IMR-90 (cell line): Measurements from ENCODE around the gene MFSD12. TPM values are rescaled to one million over a fixed set of nuclear protein-coding genes. Genes with fewer than 3 reads are reported as not detected.

Source experiments
- ATAC-seq: fragments of 200-7000 bp; cut with Tn5 transposase; 2 replicates; pipeline ENCODE4 v1.9.1; 2020; ENCODE audit warnings: low read depth, mild to moderate bottlenecking, moderate library complexity
- BruUV-seq: library from RNA; stranded (reverse); fragments of 400-500 nt; replicated peaks from 2 replicates; lab custom pipeline; 2021; lab: Mats Ljungman, UMichigan
- CTCF ChIA-PET: fragments of 300-600 bp; formaldehyde crosslinking; extraction: SDS; loops from one replicate; lab custom pipeline; 2021; ENCODE audit warnings: antibody characterized with exemption; lab: Yijun Ruan, JAX
- POLR2A ChIA-PET: fragments of 300-600 bp; sonication (Branson Sonifier 250); formaldehyde crosslinking; loops from one replicate; lab custom pipeline; 2022; ENCODE audit warnings: antibody characterized with exemption; ENCODE audit not compliant: unreplicated experiment; lab: Charles Lee
- DNase-seq: peaks from one replicate; pipeline ENCODE4 v3.0.0; 2013
- H2AFZ ChIP-seq: replicated peaks from 2 replicates; pipeline ENCODE3; 2013; ENCODE audit warnings: low read length, mild to moderate bottlenecking; ENCODE audit not compliant: poor library complexity
- H2AK5ac ChIP-seq: 2 replicates; pipeline ENCODE4 v1.6.1; 2013; ENCODE audit warnings: low read depth, low read length, inconsistent platforms
- H2AK9ac ChIP-seq: replicated peaks from 2 replicates; pipeline ENCODE3; 2013; ENCODE audit warnings: mild to moderate bottlenecking, low read depth, low read length, moderate library complexity; ENCODE audit not compliant: poor library complexity
- H2BK120ac ChIP-seq: 2 replicates; pipeline ENCODE4 v1.6.1; 2013; ENCODE audit warnings: low read depth, low read length, inconsistent platforms
- H2BK15ac ChIP-seq: 3 replicates; pipeline ENCODE4 v1.6.1; 2013; ENCODE audit warnings: low read depth, low read length, inconsistent platforms
- H2BK20ac ChIP-seq: 2 replicates; pipeline ENCODE4 v1.6.1; 2013; ENCODE audit warnings: low read depth, mild to moderate bottlenecking, inconsistent platforms, low read length, moderate library complexity
- H2BK5ac ChIP-seq: 2 replicates; pipeline ENCODE4 v1.6.1; 2013; ENCODE audit warnings: mild to moderate bottlenecking, low read depth, low read length, inconsistent platforms; ENCODE audit not compliant: poor library complexity, severe bottlenecking
- H3K14ac ChIP-seq: replicated peaks from 2 replicates; pipeline ENCODE4 v1.6.1; 2013; ENCODE audit warnings: low read depth, low read length, inconsistent platforms
- H3K18ac ChIP-seq: 2 replicates; pipeline ENCODE4 v1.6.1; 2013; ENCODE audit warnings: low read depth, low read length, control low read depth
- H3K23ac ChIP-seq: 2 replicates; pipeline ENCODE4 v1.6.1; 2013; ENCODE audit warnings: low read depth, low read length, inconsistent platforms
- H3K27ac ChIP-seq: 2 replicates; pipeline ENCODE4 v1.5.1; 2013; ENCODE audit warnings: mild to moderate bottlenecking, control low read depth, low read length; ENCODE audit not compliant: insufficient read depth
- H3K27me3 ChIP-seq: 2 replicates; pipeline ENCODE4 v1.6.1; 2013; ENCODE audit warnings: low read length; ENCODE audit not compliant: control insufficient read depth, insufficient read depth
- H3K36me3 ChIP-seq: 2 replicates; pipeline ENCODE4 v1.6.1; 2013; ENCODE audit warnings: low read length, mixed read lengths; ENCODE audit not compliant: control insufficient read depth, insufficient read depth
- H3K4ac ChIP-seq: 2 replicates; pipeline ENCODE4 v1.6.1; 2013; ENCODE audit warnings: low read depth, low read length, inconsistent platforms
- H3K4me1 ChIP-seq: 2 replicates; pipeline ENCODE4 v1.6.1; 2013; ENCODE audit warnings: low read length, mixed read lengths; ENCODE audit not compliant: control insufficient read depth, insufficient read depth
- H3K4me2 ChIP-seq: 2 replicates; pipeline ENCODE4 v1.6.1; 2013; ENCODE audit warnings: low read depth, mild to moderate bottlenecking, control low read depth, low read length, moderate library complexity
- H3K4me3 ChIP-seq: 2 replicates; pipeline ENCODE4 v1.5.1; 2013; ENCODE audit warnings: low read depth, mild to moderate bottlenecking, control low read depth, low read length, moderate library complexity; ENCODE audit not compliant: insufficient read depth
- H3K56ac ChIP-seq: 2 replicates; pipeline ENCODE4 v1.6.1; 2013; ENCODE audit warnings: low read length, inconsistent platforms; ENCODE audit not compliant: insufficient read depth; ENCODE audit errors: extremely low read depth
- H3K79me1 ChIP-seq, 2 experiments: 2 replicates each; pipeline ENCODE4 v1.6.1; 2013; ENCODE audit warnings: low read length in 2 of 2, inconsistent platforms in 1 of 2, low read depth in 1 of 2
- H3K9ac ChIP-seq: 2 replicates; pipeline ENCODE4 v1.6.1; 2013; ENCODE audit warnings: low read depth, low read length, control low read depth
- H3K9me1 ChIP-seq: 2 replicates; pipeline ENCODE4 v1.6.1; 2013; ENCODE audit warnings: low read length, inconsistent platforms; ENCODE audit not compliant: insufficient read depth
- H3K9me3 ChIP-seq: 2 replicates; pipeline ENCODE4 v1.6.1; 2013; ENCODE audit warnings: low read length; ENCODE audit not compliant: control insufficient read depth, insufficient read depth
- H4K20me1 ChIP-seq: 2 replicates; pipeline ENCODE4 v1.6.1; 2013; ENCODE audit warnings: low read length, inconsistent platforms; ENCODE audit not compliant: insufficient read depth
- H4K5ac ChIP-seq: 2 replicates; pipeline ENCODE4 v1.6.1; 2013; ENCODE audit warnings: mild to moderate bottlenecking, low read depth, low read length, control low read depth
- H4K8ac ChIP-seq, 2 experiments: 2 replicates each; pipeline ENCODE4 v1.6.1; 2013; ENCODE audit warnings: low read depth in 2 of 2, low read length in 2 of 2, control low read depth in 1 of 2, inconsistent platforms in 1 of 2
- H4K91ac ChIP-seq: 2 replicates; pipeline ENCODE4 v1.6.1; 2013; ENCODE audit warnings: low read depth, low read length, inconsistent platforms; ENCODE audit not compliant: insufficient read depth
- BHLHE40 ChIP-seq: fragments of 150-350 bp; IDR thresholded peaks from 2 replicates; pipeline ENCODE4 v1.6.1; 2016; ENCODE audit warnings: mild to moderate bottlenecking, low read depth, low read length
- CHD1 ChIP-seq: IDR thresholded peaks from 2 replicates; pipeline ENCODE4 v1.6.1; 2012; ENCODE audit warnings: low read depth, low read length, improper control_type of control experiment
- FOS ChIP-seq: fragments of 150-350 bp; IDR thresholded peaks from 2 replicates; pipeline ENCODE4 v1.6.1; 2016; ENCODE audit warnings: low read depth, low read length
- MAZ ChIP-seq: IDR thresholded peaks from 2 replicates; pipeline ENCODE4 v1.6.1; 2012; ENCODE audit warnings: low read depth, mild to moderate bottlenecking, low read length, improper control_type of control experiment, moderate library complexity, borderline replicate concordance
- POLR2A ChIP-seq: IDR thresholded peaks from 2 replicates; pipeline ENCODE4 v1.6.1; 2012; ENCODE audit warnings: mild to moderate bottlenecking, low read depth, low read length
- RAD21 ChIP-seq: IDR thresholded peaks from 2 replicates; pipeline ENCODE4 v1.6.1; 2012; ENCODE audit warnings: low read length, improper control_type of control experiment
- SMC3 ChIP-seq: fragments of 150-350 bp; IDR thresholded peaks from 2 replicates; pipeline ENCODE4 v1.6.1; 2016; ENCODE audit warnings: low read depth, mild to moderate bottlenecking, antibody characterized with exemption, low read length, moderate library complexity
- WGBS, 2 experiments: methylation state at CpG; one replicate each; pipeline versions ENCODE4 v1.1.5 to v1.1.7; 2013; ENCODE audit warnings: missing lambda C conversion rate in 2 of 2; ENCODE audit not compliant: insufficient read length in 1 of 2; ENCODE audit errors: extremely low coverage in 2 of 2; 5-methylcytosine and 5-hydroxymethylcytosine counted together
- dilution Hi-C: fragments of 300-500 bp; cut with HindIII; formaldehyde crosslinking; loops from one replicate; pipeline ENCODE4 v1.14.3; 2018; ENCODE audit warnings: low sequenced_read_pairs; ENCODE audit not compliant: unreplicated experiment
- in situ Hi-C: fragments of 300-500 bp; cut with MboI; formaldehyde crosslinking; loops from 3 replicates; pipeline ENCODE4 v1.14.3; 2019; ENCODE audit warnings: low sequenced_read_pairs, inconsistent platforms, mixed read lengths
- intact Hi-C: fragments of 100-400 bp; cut with micrococcal nuclease; formaldehyde crosslinking; loops from 2 replicates; pipeline ENCODE4 v1.10.0; 2022
- polyA plus RNA-seq, 3 experiments: library from polyadenylated mRNA; depleted of rRNA; stranded (reverse); fragments of >200 nt; gene quantifications; 2 replicates each; pipeline ENCODE4 v1.2.3, GENCODE V29; 2012; ENCODE audit warnings: low replicate concordance in 1 of 3
- total RNA-seq: library from RNA; depleted of rRNA; stranded (reverse); fragments of >200 nt; gene quantifications from 2 replicates; pipeline ENCODE4 v1.2.3, GENCODE V29; 2012
- TF ChIP-seq, protein P1 (sequence below): conservative IDR thresholded peaks from 2 replicates; pipeline ENCODE4 v1.5.1; 2012; ENCODE audit warnings: mild to moderate bottlenecking, low read depth, low read length, improper control_type of control experiment

MFSD12 gene
- total and polyA plus RNA-seq, 2 of the 4 experiments (the other 2 are of a cell fraction), result 20.4 to 77.2 TPM

DNA sequence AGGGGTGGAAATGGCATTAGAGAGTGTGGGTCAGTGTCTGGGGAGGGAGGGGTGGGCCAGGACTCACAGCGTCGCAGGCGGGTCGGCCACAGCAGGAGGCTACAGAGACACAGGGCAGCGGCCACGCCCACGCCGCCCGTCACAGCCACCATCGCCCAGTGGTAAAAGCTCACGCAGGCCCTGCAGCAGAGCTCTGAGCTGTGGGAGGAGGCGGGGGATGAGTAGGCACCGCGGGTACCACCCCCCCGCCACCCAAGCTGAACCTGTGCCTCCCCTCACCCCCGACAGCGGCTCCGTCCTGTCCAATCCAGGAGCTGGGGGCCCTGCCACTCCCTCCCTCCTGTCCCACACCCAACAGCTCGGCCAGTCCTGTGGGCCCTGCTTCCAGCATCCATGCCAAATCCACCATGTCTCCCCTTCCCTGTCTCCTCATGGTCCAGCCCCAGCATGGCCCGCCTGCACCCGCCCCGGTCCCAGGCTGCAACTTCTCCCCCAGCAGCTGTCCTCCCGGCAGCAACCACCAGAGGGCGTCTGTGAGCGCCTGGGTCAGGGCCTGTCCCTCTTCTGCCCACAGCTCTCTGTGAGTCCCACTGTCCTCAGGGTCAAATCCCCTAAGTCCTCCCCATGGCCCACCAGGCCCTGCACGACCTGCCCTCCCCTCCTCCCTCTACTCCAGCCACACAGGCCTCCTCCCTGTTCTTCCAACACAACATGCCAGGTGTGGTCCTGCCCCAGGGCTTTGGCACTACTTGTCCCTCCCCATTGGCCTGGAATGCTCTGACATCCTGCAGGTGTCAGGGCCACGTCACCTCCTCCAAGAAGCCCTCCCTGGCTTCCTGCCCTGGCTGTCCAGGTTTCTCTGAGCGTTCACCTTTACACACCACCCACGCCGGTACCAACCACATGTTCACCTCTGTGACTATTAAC is 12.4 kb downstream of the MFSD12 start:
- dilution Hi-C loops (no loop called here), intact Hi-C loops (loop anchor here (1.0 kb wide), 1 partner anchor 73 kb away; no protein-coding TSS in a partner anchor), in situ Hi-C loops (no loop called here)
- Histone ChIP-seq H2BK20ac (no peak overlapping the region), H4K20me1 (peaks cover 26% of the 10 kb centered on the region), H2BK15ac (no peak overlapping the region), H3K56ac (no peak overlapping the region), H3K9me1 (no peaks in the 10 kb centered on the region), H3K23ac (no peak overlapping the region), H2BK120ac (no peak overlapping the region), H4K5ac (no peak overlapping the region), H2BK5ac (no peak overlapping the region), H3K9me3 (no peaks in the 10 kb centered on the region), H4K91ac (no peak overlapping the region), H3K36me3 (peaks cover 30% of the 10 kb centered on the region), H2AK9ac (peak overlapping the region; percentile 44), H3K79me1 (peaks cover 0 to 20% of the 10 kb centered on the region in 2 experiments; a peak in 2 of 4 replicates), H3K4ac (no peak overlapping the region), H3K4me2 (no peak overlapping the region), H2AK5ac (peak overlapping the region; percentile 39; the same call in 1 of the 2 replicates), H4K8ac (no peak overlapping the region), H3K18ac (no peak overlapping the region), H3K14ac (no peak overlapping the region), H3K27me3 (no peaks in the 10 kb centered on the region), H3K4me3 (no peak overlapping the region), H3K9ac (no peak overlapping the region), H3K4me1 (no peaks in the 10 kb centered on the region), H3K27ac (no peak overlapping the region), H2AFZ (peak overlapping the region; percentile 5)
- ATAC-seq (peak; percentile 88), DNase-seq (peak; percentile 26)
- no TSS peak for BruUV-seq
- TF ChIP-seq RAD21 (peak; percentile 76), SMC3 (peak; percentile 90), MAZ (peak; percentile 22; the same call in 1 of the 2 replicates), BHLHE40 (no peak), FOS (no peak), CHD1 (no peak), POLR2A (no peak)
- TF ChIP-seq, protein P1, sequence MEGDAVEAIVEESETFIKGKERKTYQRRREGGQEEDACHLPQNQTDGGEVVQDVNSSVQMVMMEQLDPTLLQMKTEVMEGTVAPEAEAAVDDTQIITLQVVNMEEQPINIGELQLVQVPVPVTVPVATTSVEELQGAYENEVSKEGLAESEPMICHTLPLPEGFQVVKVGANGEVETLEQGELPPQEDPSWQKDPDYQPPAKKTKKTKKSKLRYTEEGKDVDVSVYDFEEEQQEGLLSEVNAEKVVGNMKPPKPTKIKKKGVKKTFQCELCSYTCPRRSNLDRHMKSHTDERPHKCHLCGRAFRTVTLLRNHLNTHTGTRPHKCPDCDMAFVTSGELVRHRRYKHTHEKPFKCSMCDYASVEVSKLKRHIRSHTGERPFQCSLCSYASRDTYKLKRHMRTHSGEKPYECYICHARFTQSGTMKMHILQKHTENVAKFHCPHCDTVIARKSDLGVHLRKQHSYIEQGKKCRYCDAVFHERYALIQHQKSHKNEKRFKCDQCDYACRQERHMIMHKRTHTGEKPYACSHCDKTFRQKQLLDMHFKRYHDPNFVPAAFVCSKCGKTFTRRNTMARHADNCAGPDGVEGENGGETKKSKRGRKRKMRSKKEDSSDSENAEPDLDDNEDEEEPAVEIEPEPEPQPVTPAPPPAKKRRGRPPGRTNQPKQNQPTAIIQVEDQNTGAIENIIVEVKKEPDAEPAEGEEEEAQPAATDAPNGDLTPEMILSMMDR, result peak; percentile 83
- ChIA-PET POLR2A (interaction anchor here (0.6 kb wide), 2 partner anchors 43 to 492 kb away, joined by 3 to 11 read pairs; no protein-coding TSS in a partner anchor), CTCF (interaction anchor here (0.6 to 1.0 kb wide), 4 partner anchors 11 to 1043 kb away, joined by 3 to 10 read pairs (median 3); no protein-coding TSS in a partner anchor)
- WGBS, 2 experiments, result 65% methylated on average over 23 of the region's 30 CpGs; no CpG with 5 or more reads in 1 of the 2 experiments
